ENCODE measurements around the gene MMP24.

MMP24 gene

DNA sequence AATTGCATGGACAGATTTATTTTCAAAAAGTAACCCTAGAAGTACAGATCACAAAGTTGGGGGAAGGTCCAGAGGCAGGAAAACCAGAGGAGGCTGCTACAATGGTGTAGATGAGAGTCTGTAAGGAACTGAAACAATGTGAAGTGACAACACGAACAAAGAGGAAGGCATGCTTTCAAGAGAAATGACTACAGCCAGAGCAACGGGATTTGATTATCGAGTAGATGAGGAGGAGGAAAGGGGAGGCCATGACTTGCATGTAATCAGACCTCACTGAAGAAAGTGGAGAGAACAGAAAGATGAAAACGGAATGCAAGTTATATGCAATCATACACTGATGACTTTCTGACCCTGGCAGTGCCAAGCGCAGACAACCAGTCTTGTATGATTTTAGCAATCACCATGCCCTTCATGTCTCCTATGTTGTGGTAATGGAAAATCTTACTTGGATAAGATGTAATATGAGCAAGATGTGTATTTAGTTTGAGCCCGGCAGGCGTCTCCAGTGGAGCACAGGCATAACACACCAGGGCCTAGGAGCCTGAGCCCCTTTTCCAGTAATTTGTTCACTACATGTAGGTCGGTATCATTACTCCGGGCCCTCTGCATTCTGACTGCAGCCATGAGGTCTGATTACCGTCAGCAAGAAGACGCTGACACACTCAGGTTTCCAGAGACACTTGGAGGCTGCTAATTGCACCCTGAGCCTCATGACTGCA lies 99.7 kb downstream of the MMP24 start:
- Histone ChIP-seq H3K9me2 (replicated peaks; ENCODE audit: control insufficient read depth, low read length) (no peaks in the 10 kb centered on the region), H3F3A (ENCODE audit: control insufficient read depth, insufficient read depth) (no peaks in the 10 kb centered on the region), H3K9me3 (ENCODE audit: control insufficient read depth, insufficient read depth, low read length) (no peaks in the 10 kb centered on the region), H3K27ac (ENCODE audit: low read depth, low read length) (no peak overlapping the region), H4K20me1 (ENCODE audit: control insufficient read depth, insufficient read depth, low read depth, low read length) (no peaks in the 10 kb centered on the region), H3K4me1 (ENCODE audit: control insufficient read depth, low read length) (no peaks in the 10 kb centered on the region), H3K4me3 (ENCODE audit: low read length) (no peak overlapping the region), H3K36me3 (ENCODE audit: control insufficient read depth, low read length) (no peaks in the 10 kb centered on the region; the same call in 1 of the 2 replicates), H3K79me2 (ENCODE audit: control insufficient read depth, low read length) (no peaks in the 10 kb centered on the region), H3K27me3 (ENCODE audit: control insufficient read depth, low read length) (no peaks in the 10 kb centered on the region), H3K4me2 (ENCODE audit: low read length) (no peak overlapping the region)
- TF ChIP-seq EZH2phosphoT487 (IDR thresholded peaks at IDR 0.05; ENCODE audit: borderline replicate concordance, low read length) (no peak), CTCF (IDR thresholded peaks at IDR 0.05; ENCODE audit: low read depth, low read length, poor library complexity, severe bottlenecking) (no peak)

Data from DOHH2 (cell line).